Stimulated activated CD8-positive, alpha-beta memory T cell treated with anti-CD3 and anti-CD28 coated beads, Interleukin-7, amount 100 ng/mL, for 4 hours (primary cell): ENCODE results near the gene NAA35.
"Not testable (repeated sequence)": the region's sequence is repeated elsewhere in the genome, so short reads cannot be mapped to it uniquely, and the experiment has no call there.

Experiments
- DNase-seq, 2 donors: peaks; one replicate each; pipeline ENCODE4 v3.0.0-alpha.2; 2020; ENCODE audit warnings: low read depth in 2 of 2

Gene NAA35

GRCh38 chr9:85943757-85944430 lies 2.9 kb downstream of the NAA35 start:
- no peak for DNase-seq

- no peak for DNase-seq
Observed at GRCh38 chr9:85944672-85945071, 3.7 kb downstream of the NAA35 start.

- no peak for DNase-seq
Observed at GRCh38 chr9:85949586-85950335, 8.8 kb downstream of the NAA35 start.

- no peak for DNase-seq
Observed at GRCh38 chr9:85959955-85960354, 19.0 kb downstream of the NAA35 start.

- no peak for DNase-seq
Observed at GRCh38 chr9:85960688-85961093, 19.7 kb downstream of the NAA35 start.

- DNase-seq = no peak
Observed at GRCh38 chr9:85964526-85964925, 23.6 kb downstream of the NAA35 start.

GRCh38 chr9:85964949-85965348 lies 24.0 kb downstream of the NAA35 start:
- DNase-seq = no peak

GRCh38 chr9:85969727-85970126 lies 28.8 kb downstream of the NAA35 start:
- DNase-seq = no peak

- no peak for DNase-seq
Observed at GRCh38 chr9:85971731-85972130, 30.8 kb downstream of the NAA35 start.

GRCh38 chr9:85973238-85973637 lies 32.3 kb downstream of the NAA35 start:
- no peak for DNase-seq

- not testable (repeated sequence) for DNase-seq
Observed at GRCh38 chr9:85974055-85974547, 33.2 kb downstream of the NAA35 start.

- DNase-seq = no peak
Observed at GRCh38 chr9:85978496-85978895, 37.5 kb downstream of the NAA35 start.

- DNase-seq = no peak
Observed at GRCh38 chr9:85981369-85981768, 40.4 kb downstream of the NAA35 start.

- DNase-seq = no peak
Observed at GRCh38 chr9:85984457-85984856, 43.5 kb downstream of the NAA35 start.

- no peak for DNase-seq
Observed at GRCh38 chr9:85987236-85987635, 46.3 kb downstream of the NAA35 start.

GRCh38 chr9:85994191-85994590 lies 53.2 kb downstream of the NAA35 start:
- no peak for DNase-seq

GRCh38 chr9:85995097-85995496 lies 54.2 kb downstream of the NAA35 start:
- no peak for DNase-seq

GRCh38 chr9:85995599-85995998 lies 54.7 kb downstream of the NAA35 start:
- no peak for DNase-seq

- no peak for DNase-seq
Observed at GRCh38 chr9:86005253-86005775, 64.4 kb downstream of the NAA35 start.

- no peak for DNase-seq
Observed at GRCh38 chr9:86009133-86009532, 68.2 kb downstream of the NAA35 start.

GRCh38 chr9:86020731-86021130 lies 79.8 kb downstream of the NAA35 start:
- no peak for DNase-seq

- DNase-seq = no peak
Observed at GRCh38 chr9:86021166-86021565, 80.2 kb downstream of the NAA35 start.

GRCh38 chr9:86022687-86023266 lies 81.8 kb downstream of the NAA35 start:
- no peak for DNase-seq
